Activated naive CD4-positive, alpha-beta T cell treated with Interleukin-2 at 50 U/mL for 16 hours (primary cell): ENCODE measurements around the gene TNNI2.
"Not testable (repeated sequence)": the region's sequence is repeated elsewhere in the genome, so short reads cannot be mapped to it uniquely, and the experiment has no call there.

Experiments used
- DNase-seq: peaks from one replicate; pipeline ENCODE4 v3.0.0-alpha.2; 2020

The TNNI2 gene

GRCh38 chr11:1862588-1863351 lies 24.0 kb downstream of the TNNI2 start:
- no peak for DNase-seq

GRCh38 chr11:1863352-1864216 lies 24.8 kb downstream of the TNNI2 start:
- DNase-seq = no peak

- no peak for DNase-seq
These were observed 25.4 kb downstream of the TNNI2 start for GRCh38 chr11:1864231-1864630.

GRCh38 chr11:1864831-1865665 lies 26.3 kb downstream of the TNNI2 start:
- DNase-seq = no peak

GRCh38 chr11:1866226-1866625 lies 27.4 kb downstream of the TNNI2 start:
- DNase-seq = no peak

GRCh38 chr11:1866776-1867175 lies 28.0 kb downstream of the TNNI2 start:
- no peak for DNase-seq

- no peak for DNase-seq
These were observed 28.6 kb downstream of the TNNI2 start for GRCh38 chr11:1867381-1867780.

GRCh38 chr11:1868056-1868635 lies 29.4 kb downstream of the TNNI2 start:
- no peak for DNase-seq

- DNase-seq = no peak
These were observed 30.0 kb downstream of the TNNI2 start for GRCh38 chr11:1868636-1869291.

- no peak for DNase-seq
These were observed 30.9 kb downstream of the TNNI2 start for GRCh38 chr11:1869427-1870325.

- no peak for DNase-seq
These were observed 31.5 kb downstream of the TNNI2 start for GRCh38 chr11:1870326-1870696.

- DNase-seq = peak; percentile 55
These were observed 32.1 kb downstream of the TNNI2 start for GRCh38 chr11:1870721-1871466.

- DNase-seq = no peak
These were observed 32.8 kb downstream of the TNNI2 start for GRCh38 chr11:1871531-1871930.

- DNase-seq = no peak
These were observed 33.6 kb downstream of the TNNI2 start for GRCh38 chr11:1872267-1872985.

GRCh38 chr11:1873048-1873812 lies 34.4 kb downstream of the TNNI2 start:
- DNase-seq = no peak

GRCh38 chr11:1873813-1874150 lies 35.0 kb downstream of the TNNI2 start:
- not testable (repeated sequence) for DNase-seq

- DNase-seq = not testable (repeated sequence)
These were observed 35.8 kb downstream of the TNNI2 start for GRCh38 chr11:1874441-1875092.

- no peak for DNase-seq
These were observed 36.5 kb downstream of the TNNI2 start for GRCh38 chr11:1875093-1875850.
